Prostate gland (tissue), 2 donors: ENCODE results near the gene CCDC69.
"Not testable (repeated sequence)": the region's sequence is repeated elsewhere in the genome, so short reads cannot be mapped to it uniquely, and the experiment has no call there.

Source experiments
- POLR2A ChIP-seq: fragments of 450-650 bp; IDR thresholded peaks from one replicate; pipeline ENCODE4 v1.6.1; 2016; ENCODE audit warnings: antibody characterized with exemption, mild to moderate bottlenecking
- POLR2AphosphoS5 ChIP-seq: sonication (generic); formaldehyde crosslinking; IDR thresholded peaks from one replicate; pipeline ENCODE4 v1.6.1; 2017; ENCODE audit warnings: antibody characterized with exemption
- TF ChIP-seq, protein P1 (sequence below), 4 experiments: fragments of 200-600 bp in 2 of 4; fragments of 450-650 bp in 2 of 4; sonication (generic) in 2 of 4; IDR thresholded peaks; 1 replicate in 3 of 4; 2 replicates in 1 of 4; pipeline ENCODE4 v1.5.1; 2016 to 2019; ENCODE audit warnings: antibody characterized with exemption in 4 of 4, mild to moderate bottlenecking in 2 of 4, moderate library complexity in 2 of 4

DNA sequence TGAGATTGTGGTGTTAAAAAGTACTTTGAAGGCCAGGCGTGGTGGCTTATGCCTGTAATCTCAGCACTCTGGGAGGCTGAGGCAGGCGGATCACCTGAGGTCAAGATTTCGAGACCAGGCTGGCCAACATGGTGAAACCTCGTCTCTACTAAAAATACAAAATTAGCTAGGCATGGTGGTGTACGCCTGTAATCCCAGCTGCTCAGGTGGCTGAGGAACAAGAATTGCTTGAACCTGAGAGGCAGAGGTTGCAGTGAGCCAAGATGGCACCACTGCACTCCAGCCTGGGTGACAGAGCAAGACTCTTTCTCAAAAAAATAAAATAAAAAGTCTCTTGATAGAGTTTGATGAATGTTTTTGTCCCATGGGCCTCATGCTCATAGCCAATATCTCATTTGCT is 47.6 kb downstream of the CCDC69 start:
- TF ChIP-seq POLR2A, POLR2AphosphoS5: not testable (repeated sequence)
- TF ChIP-seq, protein P1, sequence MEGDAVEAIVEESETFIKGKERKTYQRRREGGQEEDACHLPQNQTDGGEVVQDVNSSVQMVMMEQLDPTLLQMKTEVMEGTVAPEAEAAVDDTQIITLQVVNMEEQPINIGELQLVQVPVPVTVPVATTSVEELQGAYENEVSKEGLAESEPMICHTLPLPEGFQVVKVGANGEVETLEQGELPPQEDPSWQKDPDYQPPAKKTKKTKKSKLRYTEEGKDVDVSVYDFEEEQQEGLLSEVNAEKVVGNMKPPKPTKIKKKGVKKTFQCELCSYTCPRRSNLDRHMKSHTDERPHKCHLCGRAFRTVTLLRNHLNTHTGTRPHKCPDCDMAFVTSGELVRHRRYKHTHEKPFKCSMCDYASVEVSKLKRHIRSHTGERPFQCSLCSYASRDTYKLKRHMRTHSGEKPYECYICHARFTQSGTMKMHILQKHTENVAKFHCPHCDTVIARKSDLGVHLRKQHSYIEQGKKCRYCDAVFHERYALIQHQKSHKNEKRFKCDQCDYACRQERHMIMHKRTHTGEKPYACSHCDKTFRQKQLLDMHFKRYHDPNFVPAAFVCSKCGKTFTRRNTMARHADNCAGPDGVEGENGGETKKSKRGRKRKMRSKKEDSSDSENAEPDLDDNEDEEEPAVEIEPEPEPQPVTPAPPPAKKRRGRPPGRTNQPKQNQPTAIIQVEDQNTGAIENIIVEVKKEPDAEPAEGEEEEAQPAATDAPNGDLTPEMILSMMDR (IDR thresholded peaks at IDR 0.05) = not testable (repeated sequence)
